GM21515 (cell line): ENCODE measurements around the gene COX4I1.
"Not testable (repeated sequence)": the region's sequence is repeated elsewhere in the genome, so short reads cannot be mapped to it uniquely, and the experiment has no call there.

ENCODE experiments used
- ATAC-seq: cut with Tn5 transposase; IDR thresholded peaks from one replicate; pipeline ENCODE4 v1.9.1; 2021; ENCODE audit not compliant: unreplicated experiment

COX4I1 gene

DNA sequence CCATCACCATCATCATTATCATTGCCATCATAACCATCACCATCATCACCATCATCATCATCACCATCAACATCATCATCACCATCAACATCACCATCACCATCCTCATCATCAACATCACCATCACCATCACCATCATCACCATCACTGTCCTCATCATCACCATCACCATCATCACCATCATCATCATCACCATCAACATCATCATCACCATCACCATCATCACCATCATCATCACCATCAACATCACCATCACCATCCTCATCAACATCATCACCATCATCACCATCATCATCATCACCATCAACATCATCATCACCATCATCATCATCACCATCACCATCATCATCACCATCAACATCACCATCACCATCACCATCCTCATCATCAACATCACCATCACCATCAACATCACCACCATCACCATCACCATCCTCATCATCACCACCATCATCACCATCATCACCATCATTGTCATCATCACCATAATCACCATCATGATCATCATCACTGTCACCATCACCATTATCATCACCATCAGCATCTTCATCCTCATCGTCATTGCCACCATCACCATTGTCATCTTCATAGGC, 23.9 kb downstream of the COX4I1 start:
- no peak for ATAC-seq

DNA sequence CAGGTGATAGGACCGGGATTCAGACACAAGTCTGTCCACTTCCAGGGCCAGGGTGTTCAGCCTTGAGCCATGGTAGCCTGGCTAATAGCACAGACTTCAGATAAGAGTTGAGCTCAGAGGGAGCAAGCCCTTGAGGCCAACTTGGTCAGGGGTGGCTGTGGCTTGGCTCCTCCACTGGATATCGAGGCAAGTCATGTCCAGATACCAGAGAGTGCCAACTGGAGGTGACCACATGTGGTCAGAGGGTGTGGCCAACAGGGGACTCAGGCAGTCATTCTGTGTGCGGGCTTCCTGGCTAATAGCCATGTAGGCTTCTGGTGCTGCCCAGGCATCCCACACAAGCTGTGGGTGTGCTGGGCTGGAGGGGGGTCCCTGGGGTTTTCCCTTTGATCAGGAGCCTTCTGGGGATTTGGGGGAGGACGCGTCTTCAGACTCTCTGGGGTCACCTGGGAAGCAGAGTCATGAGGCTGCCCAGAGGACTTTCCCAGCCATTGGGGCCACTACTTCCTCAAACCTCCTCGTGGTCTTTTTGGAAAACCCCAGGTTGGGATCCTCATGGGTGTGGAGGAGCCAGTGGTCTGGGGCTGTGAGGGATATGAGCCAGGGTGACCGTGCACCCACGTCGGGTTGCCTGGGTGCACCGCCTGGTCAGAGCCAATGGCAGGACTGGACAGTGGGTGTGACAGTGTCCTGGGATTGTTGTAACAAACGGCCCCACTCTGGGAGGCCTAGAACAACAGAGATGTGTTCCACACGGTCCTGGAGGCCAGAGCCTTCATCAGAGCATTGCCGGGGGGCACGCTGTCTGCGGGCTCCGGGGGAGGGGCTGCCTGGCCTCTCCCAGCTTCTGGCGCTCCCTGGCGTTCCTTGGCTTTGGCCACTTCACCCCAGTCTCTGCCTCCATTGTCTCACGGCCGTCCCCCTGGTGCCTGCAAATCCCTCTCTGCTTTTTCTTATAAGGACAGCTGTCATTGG, 25.0 kb downstream of the COX4I1 start:
- no peak for ATAC-seq

DNA sequence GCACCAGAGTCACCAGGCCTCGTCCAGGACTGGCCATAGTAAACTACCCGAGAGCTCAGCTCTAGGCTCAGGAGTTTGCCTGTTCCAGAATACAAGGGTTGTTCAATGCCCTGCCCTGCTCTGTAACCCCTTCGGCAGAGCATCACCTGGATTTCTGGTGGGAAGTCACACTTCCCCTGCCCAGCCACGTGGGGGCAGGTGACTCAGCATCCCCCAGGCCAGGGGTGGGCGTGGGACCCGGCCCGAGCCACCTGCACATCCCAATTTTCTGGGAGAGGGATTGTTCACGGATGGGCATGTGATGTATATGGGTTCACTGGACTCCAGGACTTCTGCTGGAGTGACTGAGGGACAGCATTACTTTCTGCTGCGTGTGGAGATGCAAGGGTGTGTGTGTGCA, 25.8 kb downstream of the COX4I1 start:
- ATAC-seq: no peak

DNA sequence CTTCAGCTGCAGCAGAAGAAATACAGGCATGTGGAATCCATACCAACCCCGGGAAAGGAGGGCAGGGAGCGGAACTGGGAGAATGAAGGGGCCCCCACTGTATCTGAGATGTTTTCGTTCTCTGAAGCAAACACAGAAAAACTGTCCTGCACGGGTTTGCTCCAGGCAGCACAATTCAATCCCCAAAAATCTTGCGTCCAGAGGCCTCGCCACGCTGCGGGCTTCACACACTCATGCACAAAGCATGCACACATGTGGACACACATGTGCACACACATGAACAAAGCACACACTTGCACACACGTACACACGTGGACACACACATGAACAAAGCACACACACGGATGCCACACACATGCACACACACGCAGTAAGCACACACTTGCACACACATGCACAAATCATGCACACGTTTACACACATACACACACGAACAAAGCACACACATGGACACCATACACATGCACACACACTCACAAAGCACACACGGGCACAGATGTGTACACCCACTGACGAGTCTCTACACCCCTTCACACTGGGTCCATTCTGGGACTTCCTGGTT, 27.3 kb downstream of the COX4I1 start:
- no peak for ATAC-seq

DNA sequence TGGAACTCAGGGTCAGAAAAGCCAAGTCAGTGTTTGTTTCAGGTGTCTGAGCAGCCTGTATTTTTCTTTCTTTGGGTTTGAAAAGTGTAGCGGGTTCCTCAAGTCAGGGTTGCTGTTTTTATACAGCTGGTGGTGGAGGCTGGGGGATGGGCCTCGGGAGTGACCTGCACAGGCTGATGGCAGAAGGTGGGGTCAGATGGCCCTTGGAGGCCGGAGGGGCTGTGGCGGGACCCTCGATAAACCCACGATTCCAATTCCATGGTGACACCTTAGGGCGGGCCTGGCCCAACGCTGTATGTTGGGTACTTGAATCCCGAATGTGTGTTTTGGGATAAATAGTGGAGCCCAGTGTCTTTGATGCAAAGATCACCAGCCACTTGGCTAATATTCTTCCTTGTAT, 28.7 kb downstream of the COX4I1 start:
- ATAC-seq: no peak

DNA sequence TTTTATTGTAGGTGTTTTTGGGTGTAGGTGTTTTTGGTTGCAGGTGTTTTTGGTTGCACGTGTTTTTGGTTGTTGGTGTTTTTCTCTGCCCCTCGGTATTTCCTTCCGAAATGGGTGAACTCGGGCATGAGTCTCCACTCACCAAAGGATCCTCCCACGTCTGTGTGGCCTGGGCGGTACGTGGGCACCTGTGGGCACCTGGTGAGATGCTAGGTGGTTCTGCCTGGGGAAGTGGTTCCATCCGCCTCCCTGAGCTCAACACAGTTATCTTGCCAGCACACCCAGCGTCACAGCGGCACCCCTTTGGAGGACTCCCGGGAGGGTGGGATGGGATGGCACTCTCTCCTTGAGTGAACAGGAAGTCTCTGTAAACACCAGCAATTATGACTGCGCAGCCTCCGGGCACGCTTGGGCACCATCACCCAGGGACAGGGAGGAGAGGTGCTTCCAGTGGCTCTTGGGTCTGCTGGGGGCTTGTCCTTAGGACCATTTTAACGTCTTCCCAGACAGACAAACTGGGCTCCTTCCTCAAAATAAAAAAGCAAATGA, 29.8 kb downstream of the COX4I1 start:
- no peak for ATAC-seq

DNA sequence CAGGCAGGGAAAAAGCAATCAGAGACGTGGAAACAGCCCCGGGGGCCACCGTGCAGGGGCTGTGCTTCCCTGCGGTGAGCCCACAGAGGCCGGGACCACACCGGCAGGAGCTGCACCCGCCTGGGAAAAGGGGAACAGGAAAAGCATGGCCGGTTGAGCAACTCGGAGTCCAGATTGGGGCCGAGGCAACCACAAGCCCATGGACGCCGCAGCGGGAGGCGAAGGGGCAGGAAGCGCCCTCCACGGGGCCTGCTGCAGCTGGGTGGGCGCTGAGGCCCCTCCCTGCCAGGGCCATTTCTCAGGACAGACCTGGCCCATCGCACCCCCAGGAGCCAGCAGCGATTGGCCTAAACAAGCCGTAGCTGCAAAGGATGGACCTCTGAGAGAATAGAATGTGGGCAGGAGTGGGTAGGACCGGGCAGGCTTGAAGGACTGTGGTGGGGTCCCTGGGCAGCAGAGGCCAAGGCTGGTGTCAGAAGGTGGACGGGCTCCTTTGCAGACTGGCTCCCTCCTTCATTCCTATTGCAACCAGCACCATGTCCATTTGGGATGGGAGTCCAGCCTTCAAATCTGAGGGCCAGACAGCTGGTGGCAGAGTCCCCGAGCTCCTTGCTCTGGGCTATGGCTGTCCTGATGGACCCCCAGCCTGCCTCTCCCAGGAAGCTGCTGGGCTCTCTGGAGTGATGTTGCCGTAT, 30.4 kb downstream of the COX4I1 start:
- ATAC-seq: no peak

DNA sequence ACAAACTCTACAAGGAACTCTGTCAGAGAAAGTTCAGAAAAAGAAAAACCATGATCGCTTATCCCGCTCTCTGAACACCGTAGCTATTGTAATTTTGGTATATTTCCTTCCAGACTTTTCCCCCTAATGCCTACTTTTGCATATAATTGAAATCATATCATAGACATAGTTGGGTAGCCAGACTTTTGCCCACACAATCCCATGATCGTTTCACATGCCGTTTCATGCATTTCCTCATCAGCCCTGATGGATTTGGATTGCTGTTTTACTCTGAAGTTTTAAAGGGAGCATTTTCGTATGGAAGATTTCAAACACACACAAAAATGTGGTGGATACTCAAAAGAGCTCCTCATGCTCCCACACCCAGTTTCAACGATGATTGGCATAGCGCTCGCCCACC, 31.3 kb downstream of the COX4I1 start:
- ATAC-seq: no peak

DNA sequence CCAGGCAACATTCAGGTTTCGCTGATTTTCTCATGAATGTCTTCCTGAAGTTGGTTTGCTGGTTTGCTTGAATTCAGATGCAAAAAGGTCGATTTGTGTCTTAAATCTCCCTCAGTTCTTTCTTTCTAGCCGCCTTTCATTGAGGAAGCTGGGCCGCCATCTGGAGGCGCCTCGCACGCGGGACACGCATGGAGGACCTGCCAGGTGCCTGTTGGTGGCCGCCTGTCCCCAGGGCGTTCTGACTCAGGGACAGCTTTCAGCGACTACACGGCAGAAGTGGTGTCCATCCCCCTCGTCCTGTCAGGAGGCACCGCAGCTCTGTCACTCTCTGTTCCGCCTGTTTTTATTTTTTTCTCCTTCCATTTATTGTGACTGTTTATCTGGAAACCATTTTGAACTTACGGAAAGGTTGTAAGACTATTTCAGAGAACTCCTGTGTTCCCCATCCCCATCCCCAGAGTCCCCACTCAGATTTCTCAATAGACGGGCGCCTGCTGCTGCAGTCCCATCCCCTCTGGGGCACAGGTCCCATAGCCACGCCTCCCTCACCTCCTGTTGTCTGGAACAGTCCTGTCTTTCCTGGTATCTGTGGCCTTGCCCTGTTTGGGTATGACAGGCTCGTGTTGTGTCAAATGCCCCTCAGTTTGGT, 33.2 kb downstream of the COX4I1 start:
- no peak for ATAC-seq

DNA sequence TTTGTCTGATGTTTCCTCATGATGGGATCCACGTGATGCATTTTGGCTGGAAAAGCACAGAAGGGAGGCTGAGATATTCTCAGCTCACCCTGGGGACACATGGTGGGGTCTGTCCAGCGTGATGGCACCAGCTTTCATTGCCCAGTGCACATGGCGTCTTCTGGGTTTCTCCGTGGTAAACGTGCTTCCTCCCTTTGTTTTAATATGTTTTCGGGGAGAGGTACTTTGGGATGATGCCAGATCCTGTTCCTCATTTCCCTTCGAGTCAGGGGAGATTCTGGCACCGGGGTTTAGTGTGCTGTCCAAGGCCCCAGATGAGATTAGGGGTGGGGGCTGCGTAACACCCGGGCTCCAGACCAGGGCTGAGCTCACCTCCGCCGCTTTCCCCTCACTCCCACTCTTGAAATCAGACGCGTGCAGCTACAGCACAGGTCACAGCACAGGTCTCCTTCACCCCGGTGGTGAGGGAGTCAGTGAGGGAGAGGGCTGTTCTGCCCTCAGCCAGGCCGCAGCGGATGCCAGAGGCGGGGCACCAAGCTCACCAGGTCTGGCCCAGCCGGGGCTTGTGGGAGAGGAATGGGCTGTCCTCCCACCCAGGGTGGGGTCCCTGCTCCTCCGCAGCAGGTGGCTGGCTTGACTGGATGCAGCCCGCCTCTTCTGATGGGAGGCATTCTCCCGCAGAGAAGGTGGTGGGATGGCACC, 33.9 kb downstream of the COX4I1 start:
- no peak for ATAC-seq

DNA sequence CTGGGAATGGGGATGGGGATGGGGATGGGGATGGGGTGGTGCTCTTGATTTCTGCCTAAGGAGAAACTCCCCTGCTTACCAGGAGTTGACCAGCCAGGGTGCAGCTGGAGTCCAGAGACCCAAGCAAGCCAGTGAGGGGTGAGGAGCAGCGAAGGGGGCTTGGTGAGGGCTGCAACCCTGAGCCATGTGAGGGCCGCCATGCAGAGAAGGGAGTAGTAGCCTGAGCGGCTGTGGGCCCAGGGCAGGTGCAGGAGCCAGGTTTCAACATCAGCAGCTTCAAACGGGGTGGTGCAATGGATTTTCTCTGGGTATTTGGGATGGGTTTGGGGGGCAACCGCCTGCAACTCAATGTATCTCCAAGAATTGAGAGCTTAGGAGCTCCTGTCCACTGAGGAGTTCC, 35.2 kb downstream of the COX4I1 start:
- no peak for ATAC-seq

DNA sequence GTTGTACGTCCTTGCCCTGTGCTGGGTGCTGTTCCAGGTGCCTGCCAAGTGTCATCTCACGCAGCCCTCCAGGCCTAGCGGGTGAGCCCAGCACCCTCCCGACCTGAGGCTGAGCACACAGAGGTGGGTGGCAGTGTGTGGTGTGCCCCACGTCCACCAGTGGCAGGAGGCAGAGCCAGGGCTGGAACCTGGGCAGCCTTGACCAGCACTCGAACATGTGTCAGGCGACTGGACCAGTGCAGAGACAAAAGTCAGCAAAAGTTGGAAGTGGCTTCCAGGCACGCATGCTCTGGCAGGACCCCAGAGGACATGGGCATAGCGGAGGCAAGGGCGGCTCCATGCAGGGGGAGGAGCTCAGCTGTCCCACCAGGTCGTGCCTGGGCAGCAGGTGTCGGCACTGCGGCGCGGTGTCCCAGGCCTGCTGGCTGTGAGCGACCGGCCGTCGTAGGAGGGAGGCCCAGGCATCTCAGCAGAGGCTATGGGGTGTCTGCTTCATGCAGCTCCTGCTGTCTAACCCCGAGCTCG, 35.8 kb downstream of the COX4I1 start:
- ATAC-seq: no peak

DNA sequence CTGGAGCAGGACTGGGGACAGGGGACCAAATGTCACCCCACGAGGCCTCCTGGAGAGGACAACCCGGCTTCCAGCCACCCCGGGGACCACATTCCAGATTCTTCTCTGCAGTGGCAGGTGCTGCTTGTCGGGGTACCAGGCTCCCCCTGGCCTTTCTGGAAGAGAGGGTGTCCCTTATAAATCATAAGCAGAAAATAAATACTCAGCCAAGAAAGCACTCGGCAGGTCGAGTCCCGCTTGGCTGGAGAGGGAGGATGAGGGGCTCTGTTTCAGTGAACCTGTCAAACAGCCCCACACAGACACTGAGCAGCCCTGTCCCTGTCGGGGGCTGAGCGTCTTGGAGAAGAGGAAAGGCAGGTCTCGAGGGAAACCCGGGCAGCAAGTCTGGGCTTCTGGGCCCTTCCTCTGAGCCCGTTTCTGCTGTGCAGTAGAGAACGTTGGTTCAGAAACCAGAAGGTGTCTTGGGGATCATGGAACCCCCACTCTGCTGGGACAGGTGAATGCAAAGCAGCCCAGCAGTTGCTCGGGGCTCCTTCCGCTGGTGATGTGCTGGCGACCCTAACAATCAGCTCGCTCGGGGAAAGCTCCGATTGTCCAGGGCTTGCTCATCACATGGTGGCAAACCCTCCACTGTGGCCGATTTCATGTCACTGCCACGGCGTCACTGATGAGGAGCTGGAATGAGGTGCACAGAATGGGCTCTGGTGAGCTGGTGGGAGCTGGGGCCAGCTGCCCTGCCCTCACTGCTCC, 36.6 kb downstream of the COX4I1 start:
- no peak for ATAC-seq

DNA sequence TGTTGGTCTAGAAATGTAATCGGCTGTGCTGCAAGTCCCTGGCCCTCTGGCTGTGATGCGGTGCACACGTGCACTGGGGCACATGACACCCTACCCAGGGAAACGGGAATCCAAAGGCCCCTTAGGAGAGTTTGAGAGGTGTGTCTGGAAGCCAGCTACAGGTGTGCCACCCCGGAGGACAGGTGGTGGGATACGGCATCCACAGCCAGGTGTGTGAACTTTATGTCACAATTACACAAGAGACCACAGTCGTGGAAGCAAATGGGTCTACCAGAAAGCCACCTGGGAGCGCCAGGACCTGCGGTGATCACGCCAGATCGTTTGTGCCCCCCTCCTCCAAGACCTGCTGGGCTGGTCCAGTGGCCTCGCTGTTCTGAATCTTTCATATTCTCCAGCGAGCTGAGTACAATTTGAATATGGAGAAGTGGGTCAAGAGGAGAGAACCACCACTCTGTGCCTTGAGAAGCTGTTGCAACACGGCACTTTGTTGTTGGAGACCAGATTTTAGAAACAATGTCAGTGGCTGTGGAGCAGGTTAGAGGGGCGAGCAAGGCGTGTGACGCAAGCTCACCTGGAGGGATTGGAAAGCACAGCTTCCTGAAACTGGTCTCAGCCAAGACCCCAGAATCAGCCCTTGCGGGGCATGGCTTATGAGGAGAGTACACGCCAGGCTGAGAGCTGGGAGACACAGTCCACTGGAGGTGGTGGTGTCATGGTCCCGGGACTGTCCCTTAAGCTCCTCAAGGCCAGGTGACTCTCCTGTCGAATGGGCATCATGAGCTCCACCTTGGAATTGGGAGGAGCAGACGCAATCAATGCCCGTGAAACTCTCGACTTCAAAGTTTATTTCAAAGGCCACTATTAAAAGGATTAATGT, 37.4 kb downstream of the COX4I1 start:
- no peak for ATAC-seq

DNA sequence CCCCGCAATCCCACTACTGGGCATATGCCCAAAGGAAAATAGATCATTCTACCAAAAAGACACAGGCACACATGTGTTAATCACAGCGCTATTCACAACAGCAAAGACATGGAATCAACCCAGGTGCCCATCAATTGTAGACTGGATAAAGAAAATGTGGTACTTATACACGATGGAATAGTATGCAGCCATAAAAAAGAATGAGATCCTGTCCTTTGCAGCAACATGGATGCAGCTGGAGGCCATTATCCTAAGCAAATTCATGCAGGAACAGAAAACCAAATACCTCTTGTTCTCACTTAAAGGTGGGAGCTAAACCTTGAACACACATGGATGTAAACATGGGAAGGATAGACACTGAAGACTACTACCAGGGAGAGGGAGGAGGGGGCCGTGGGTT, 38.2 kb downstream of the COX4I1 start:
- not testable (repeated sequence) for ATAC-seq

DNA sequence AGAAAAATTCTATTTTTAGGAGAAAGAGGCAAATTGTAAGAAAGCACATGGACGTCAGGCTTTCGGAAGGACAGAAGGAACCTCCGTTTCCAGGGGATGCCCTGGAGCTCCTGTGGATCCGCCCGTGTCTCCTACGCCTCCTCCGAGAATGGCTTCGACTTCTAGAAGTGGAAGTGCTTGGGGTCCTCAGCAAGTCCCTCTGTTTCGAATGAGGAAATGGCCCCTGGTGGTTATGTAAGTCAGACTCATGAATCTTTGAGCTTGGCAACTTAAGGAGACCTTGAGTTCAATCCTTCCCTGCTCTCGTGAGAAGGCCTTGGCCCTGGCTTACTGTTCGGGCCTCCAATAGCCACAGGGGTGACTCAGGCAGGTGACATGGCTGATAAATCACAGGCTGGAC, 38.9 kb downstream of the COX4I1 start:
- no peak for ATAC-seq

DNA sequence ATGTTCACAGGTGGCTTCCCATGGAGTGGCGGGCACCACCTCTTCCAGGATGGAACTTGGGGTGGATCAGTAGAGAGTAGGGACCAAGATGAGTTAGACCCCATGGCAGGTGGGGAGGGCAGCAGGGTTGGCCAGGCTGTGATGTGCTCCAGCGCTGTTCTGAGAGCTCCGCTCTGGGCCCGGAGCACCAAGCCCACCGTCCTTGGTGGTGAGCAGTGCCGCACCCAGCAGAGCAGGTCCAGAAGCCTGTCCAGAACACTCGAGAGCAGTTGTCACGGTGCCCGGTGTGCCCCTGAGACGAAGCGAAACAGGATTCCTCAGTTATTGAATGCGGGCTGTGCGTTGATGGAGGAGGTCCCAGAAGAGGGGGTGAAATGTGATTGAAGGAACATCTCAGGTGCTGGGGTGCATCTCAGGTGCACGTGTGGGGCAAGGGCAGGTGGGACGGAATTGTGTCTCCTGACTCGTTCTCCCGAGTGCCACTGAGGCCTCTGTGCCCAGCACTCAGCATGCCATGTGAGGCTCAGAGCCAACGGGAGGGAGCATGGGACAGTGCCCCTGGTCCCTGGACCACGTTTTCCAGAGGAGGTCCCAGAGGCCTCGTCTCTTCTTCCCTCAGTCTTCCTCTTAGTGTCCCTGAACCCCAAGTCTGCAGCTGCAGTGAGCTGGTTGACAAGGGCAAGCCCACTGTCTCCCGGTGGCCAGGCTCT, 39.5 kb downstream of the COX4I1 start:
- ATAC-seq: no peak
